Coronary artery (tissue), 2 donors: ENCODE results near the gene MAN1A1.

Source experiments
- DNase-seq: peaks from one replicate; pipeline ENCODE4 v3.0.0-alpha.2; 2017; ENCODE audit warnings: low spot score
- H3K27ac ChIP-seq, 2 donors: fragments of 200-600 bp; sonication (generic); one replicate each; pipeline ENCODE4 v1.5.1; 2016 to 2019
- H3K4me3 ChIP-seq: fragments of 200-600 bp; sonication (generic); 2 replicates; pipeline ENCODE4 v1.5.1; 2016; ENCODE audit warnings: mild to moderate bottlenecking, moderate library complexity
- CTCF ChIP-seq: fragments of 200-600 bp; sonication (generic); IDR thresholded peaks from one replicate; pipeline ENCODE4 v1.5.1; 2019; ENCODE audit warnings: antibody characterized with exemption

The MAN1A1 gene

GRCh38 chr6:119205911-119206618, 143.5 kb downstream of the MAN1A1 start:
- no peak for DNase-seq
- Histone ChIP-seq H3K27ac (no peak overlapping the region), H3K4me3 (no peak overlapping the region)
- no peak for TF ChIP-seq CTCF

GRCh38 chr6:119204719-119205118, 144.8 kb downstream of the MAN1A1 start:
- H3K4me3 ChIP-seq: no peak overlapping the region
- no peak for TF ChIP-seq CTCF
- DNase-seq: no peak
- no peak overlapping the region for H3K27ac ChIP-seq

GRCh38 chr6:119201480-119201879, 148.1 kb downstream of the MAN1A1 start:
- Histone ChIP-seq H3K4me3 (no peak overlapping the region), H3K27ac (no peak overlapping the region)
- TF ChIP-seq CTCF: no peak
- no peak for DNase-seq

- no peak for TF ChIP-seq CTCF
- DNase-seq: no peak
- no peak overlapping the region for H3K4me3 ChIP-seq
- H3K27ac ChIP-seq: no peak overlapping the region
Observed at GRCh38 chr6:119200512-119201175, 148.9 kb downstream of the MAN1A1 start.

GRCh38 chr6:119197271-119197670, 152.3 kb downstream of the MAN1A1 start:
- H3K27ac ChIP-seq: no peak overlapping the region
- no peak for DNase-seq
- TF ChIP-seq CTCF: no peak
- H3K4me3 ChIP-seq: no peak overlapping the region

GRCh38 chr6:119196715-119197114, 152.8 kb downstream of the MAN1A1 start:
- DNase-seq: no peak
- Histone ChIP-seq H3K27ac (no peak overlapping the region), H3K4me3 (no peak overlapping the region)
- no peak for TF ChIP-seq CTCF

GRCh38 chr6:119195848-119196247, 153.7 kb downstream of the MAN1A1 start:
- no peak overlapping the region for H3K4me3 ChIP-seq
- TF ChIP-seq CTCF: no peak
- no peak overlapping the region for H3K27ac ChIP-seq
- no peak for DNase-seq
